ENCODE results near the gene TAS2R41. TPM values are rescaled to one million over a fixed set of nuclear protein-coding genes. Genes with fewer than 3 reads are reported as not detected.
"Not testable (repeated sequence)": the region's sequence is repeated elsewhere in the genome, so short reads cannot be mapped to it uniquely, and the experiment has no call there.

The TAS2R41 gene
- total and polyA plus RNA-seq, 2 experiments from 2014 or later: not detected

DNA sequence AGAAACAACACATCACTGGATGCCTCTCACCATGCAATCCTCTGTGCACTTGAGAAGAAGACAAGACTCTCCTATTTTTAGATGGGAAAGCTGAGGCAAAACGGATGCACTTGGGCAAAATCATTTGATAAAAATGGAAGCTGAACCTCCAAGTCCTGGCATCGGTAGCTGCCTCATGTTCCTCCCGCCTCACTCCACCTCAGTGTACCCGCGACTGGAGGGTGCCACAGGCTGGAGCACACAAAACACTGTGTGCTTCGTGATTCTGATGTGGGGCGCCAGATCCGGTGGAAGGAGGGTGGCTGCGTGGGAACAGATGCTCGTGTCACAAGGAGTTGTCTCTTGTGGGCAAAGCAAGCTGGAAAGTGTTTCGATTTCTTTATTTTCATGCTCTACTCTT, 41.3 kb downstream of the TAS2R41 start:
- Histone ChIP-seq H3K27ac (no peak overlapping the region), H3K36me3 (no peaks in the 10 kb centered on the region), H3K4me1 (ENCODE audit: low read depth) (no peaks in the 10 kb centered on the region), H3K27me3 (no peaks in the 10 kb centered on the region), H3K4me3 (no peak overlapping the region), H3K9me3 (ENCODE audit: low read depth) (no peaks in the 10 kb centered on the region)
- TF ChIP-seq, protein P1, sequence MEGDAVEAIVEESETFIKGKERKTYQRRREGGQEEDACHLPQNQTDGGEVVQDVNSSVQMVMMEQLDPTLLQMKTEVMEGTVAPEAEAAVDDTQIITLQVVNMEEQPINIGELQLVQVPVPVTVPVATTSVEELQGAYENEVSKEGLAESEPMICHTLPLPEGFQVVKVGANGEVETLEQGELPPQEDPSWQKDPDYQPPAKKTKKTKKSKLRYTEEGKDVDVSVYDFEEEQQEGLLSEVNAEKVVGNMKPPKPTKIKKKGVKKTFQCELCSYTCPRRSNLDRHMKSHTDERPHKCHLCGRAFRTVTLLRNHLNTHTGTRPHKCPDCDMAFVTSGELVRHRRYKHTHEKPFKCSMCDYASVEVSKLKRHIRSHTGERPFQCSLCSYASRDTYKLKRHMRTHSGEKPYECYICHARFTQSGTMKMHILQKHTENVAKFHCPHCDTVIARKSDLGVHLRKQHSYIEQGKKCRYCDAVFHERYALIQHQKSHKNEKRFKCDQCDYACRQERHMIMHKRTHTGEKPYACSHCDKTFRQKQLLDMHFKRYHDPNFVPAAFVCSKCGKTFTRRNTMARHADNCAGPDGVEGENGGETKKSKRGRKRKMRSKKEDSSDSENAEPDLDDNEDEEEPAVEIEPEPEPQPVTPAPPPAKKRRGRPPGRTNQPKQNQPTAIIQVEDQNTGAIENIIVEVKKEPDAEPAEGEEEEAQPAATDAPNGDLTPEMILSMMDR (IDR thresholded peaks at IDR 0.05; ENCODE audit: low read depth, low read length): no peak
- no peak for DNase-seq (ENCODE audit: low read depth in 1 of 2, low spot score in 1 of 2)

DNA sequence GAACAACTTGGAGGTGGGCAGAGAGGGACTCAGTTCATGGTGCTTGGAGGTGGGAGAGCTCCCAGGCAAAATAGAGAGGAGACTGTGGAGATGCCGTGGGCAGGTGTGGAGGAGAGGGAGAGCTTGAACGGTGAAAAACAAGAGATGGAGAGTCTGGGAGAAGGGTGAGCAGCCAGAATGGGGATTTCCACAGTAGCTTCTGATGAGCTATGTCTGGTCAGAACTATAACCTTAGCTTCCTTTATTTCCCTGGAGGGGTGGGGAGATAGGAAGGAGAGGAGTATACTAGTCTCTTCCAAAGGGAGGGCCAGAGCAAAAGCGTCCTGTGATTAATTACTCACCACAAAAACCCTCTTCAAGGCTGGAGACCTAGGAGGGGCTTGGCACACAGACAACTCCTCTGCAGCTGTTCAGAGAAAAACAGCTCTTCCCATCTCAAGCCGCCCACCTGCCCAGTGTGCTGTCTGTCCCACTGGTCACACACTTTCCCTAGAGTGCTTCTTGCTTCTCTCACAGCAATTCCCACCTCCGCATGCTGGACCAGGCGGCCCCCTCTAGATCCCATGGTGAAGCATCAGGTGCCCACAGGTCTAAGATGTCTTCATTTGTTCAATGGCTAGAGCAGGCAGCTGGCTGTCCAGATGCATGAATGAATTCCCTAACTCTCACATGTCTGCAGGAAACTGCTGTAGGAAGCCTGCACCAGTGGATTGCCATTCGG, 41.9 kb downstream of the TAS2R41 start:
- Histone ChIP-seq H3K9me3 (ENCODE audit: low read depth) (no peaks in the 10 kb centered on the region), H3K36me3 (no peaks in the 10 kb centered on the region), H3K4me3 (no peak overlapping the region), H3K27me3 (no peaks in the 10 kb centered on the region), H3K4me1 (ENCODE audit: low read depth) (no peaks in the 10 kb centered on the region), H3K27ac (no peak overlapping the region)
- TF ChIP-seq, protein P1 (IDR thresholded peaks at IDR 0.05; ENCODE audit: low read depth, low read length): no peak
- DNase-seq (ENCODE audit: low read depth in 1 of 2, low spot score in 1 of 2): peak in 1 of 2 donors; percentile 61

DNA sequence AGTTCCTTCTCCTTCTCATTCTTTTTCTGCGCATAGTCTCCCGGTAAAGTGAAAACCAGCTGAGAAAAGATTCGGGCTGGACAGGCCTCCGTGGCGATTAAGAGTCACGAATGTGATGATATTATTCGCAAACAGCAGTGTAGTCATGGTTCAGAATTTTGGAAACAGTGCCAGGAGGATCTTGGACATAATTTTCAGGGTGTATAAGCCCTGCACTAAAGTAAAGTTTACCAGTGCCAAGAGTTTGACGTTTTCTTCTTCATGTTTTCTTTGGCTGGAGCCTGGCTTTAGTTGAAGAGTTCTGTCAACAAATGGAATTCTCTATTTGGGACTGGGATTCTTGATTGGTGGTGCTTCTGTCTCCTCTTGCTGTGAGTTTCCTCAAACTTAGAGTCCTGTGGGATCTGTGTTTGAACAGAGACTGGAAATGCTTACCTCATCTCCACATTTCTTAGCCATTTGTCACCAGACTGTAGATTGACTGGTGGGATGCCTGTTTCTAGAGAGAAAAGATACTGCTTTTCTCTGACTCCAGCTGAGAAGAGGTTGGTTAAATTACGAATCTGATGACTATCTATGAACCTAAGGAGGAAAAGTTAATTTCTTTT, 44.7 kb downstream of the TAS2R41 start:
- not testable (repeated sequence) for H3K9me3 ChIP-seq (ENCODE audit: low read depth); H3K36me3 ChIP-seq; H3K27me3 ChIP-seq; H3K4me1 ChIP-seq (ENCODE audit: low read depth); H3K27ac ChIP-seq; H3K4me3 ChIP-seq; DNase-seq (ENCODE audit: low read depth in 1 of 2, low spot score in 1 of 2)

Other genes starting within 250 kb of the TAS2R41 start
- 218 and 221 TPM in 2 replicates for gene GSTK1, start 214.4 kb upstream of the TAS2R41 start, total RNA-seq
- 230 and 248 TPM in 2 replicates for gene GSTK1, start 214.4 kb upstream of the TAS2R41 start, polyA plus RNA-seq
- 0.11 and 0.69 TPM in 2 replicates for gene TMEM139, start 192.9 kb upstream of the TAS2R41 start, total RNA-seq
- 2.0 and 3.0 TPM in 2 replicates for gene TMEM139, start 192.9 kb upstream of the TAS2R41 start, polyA plus RNA-seq
- 8.6 and 11.1 TPM in 2 replicates for gene CASP2, start 189.5 kb upstream of the TAS2R41 start, total RNA-seq
- 6.9 and 8.9 TPM in 2 replicates for gene CASP2, start 189.5 kb upstream of the TAS2R41 start, polyA plus RNA-seq
- 0.11 TPM in 1 of 2 replicates, not detected in the other for gene CLCN1, start 161.8 kb upstream of the TAS2R41 start, total RNA-seq
- 0.09 TPM in 1 of 2 replicates, not detected in the other for gene CLCN1, start 161.8 kb upstream of the TAS2R41 start, polyA plus RNA-seq
- 0.71 and 3.0 TPM in 2 replicates for gene FAM131B, start 115.2 kb upstream of the TAS2R41 start, total RNA-seq
- 0.14 and 0.26 TPM in 2 replicates for gene FAM131B, start 115.2 kb upstream of the TAS2R41 start, polyA plus RNA-seq
- 43.6 and 57.2 TPM in 2 replicates for gene ZYX, start 96.5 kb upstream of the TAS2R41 start, total RNA-seq
- gene ZYX, start 96.5 kb upstream of the TAS2R41 start, polyA plus RNA-seq: 98.4 and 101 TPM in 2 replicates
- 0.30 TPM in 1 of 2 replicates, not detected in the other for gene EPHA1, start 69.0 kb upstream of the TAS2R41 start, total RNA-seq
- gene EPHA1, start 69.0 kb upstream of the TAS2R41 start, polyA plus RNA-seq: 1.8 and 2.7 TPM in 2 replicates
- not detected in 2 replicates for gene TAS2R60, start 34.4 kb upstream of the TAS2R41 start, total RNA-seq
- not detected in 2 replicates for gene TAS2R60, start 34.4 kb upstream of the TAS2R41 start, polyA plus RNA-seq
- gene CTAGE15, start 93.9 kb downstream of the TAS2R41 start, total RNA-seq: 0.24 TPM in 1 of 2 replicates, not detected in the other
- gene CTAGE15, start 93.9 kb downstream of the TAS2R41 start, polyA plus RNA-seq: not detected in 2 replicates
- gene TCAF2, start 143.1 kb downstream of the TAS2R41 start, total RNA-seq: 0.21 and 1.6 TPM in 2 replicates
- 0.17 and 0.67 TPM in 2 replicates for gene TCAF2, start 143.1 kb downstream of the TAS2R41 start, polyA plus RNA-seq